Heart left ventricle (tissue), 16 donors: ENCODE results near the gene SFPQ. TPM values are rescaled to one million over a fixed set of nuclear protein-coding genes. Genes with fewer than 3 reads are reported as not detected.

Experiments used
- ATAC-seq, 4 donors: fragments of 200-7000 bp; cut with Tn5 transposase; one replicate each; pipeline ENCODE4 v1.9.1; 2020 to 2022; ENCODE audit warnings: moderate library complexity in 4 of 4, mild to moderate bottlenecking in 3 of 4, moderate number of reproducible peaks in 1 of 4
- DNase-seq, 5 donors: peaks; one replicate each; pipeline ENCODE4 v3.0.0-alpha.2; 2020
- H3K27ac ChIP-seq, 12 donors: fragments of 200-600 bp; sonication (generic) in 4 of 12; one replicate each; pipeline versions ENCODE4 v1.5.0 to v1.8.0; 2016 to 2022; ENCODE audit warnings: mild to moderate bottlenecking in 2 of 12
- H3K27me3 ChIP-seq, 9 donors: fragments of 200-600 bp; sonication (generic) in 2 of 9; one replicate each; pipeline versions ENCODE4 v1.5.1 to v1.8.0; 2016 to 2022; ENCODE audit warnings: mild to moderate bottlenecking in 3 of 9
- H3K36me3 ChIP-seq, 9 donors: fragments of 200-600 bp; sonication (generic) in 2 of 9; one replicate each; pipeline versions ENCODE4 v1.5.0 to v1.8.0; 2018 to 2022; ENCODE audit warnings: mild to moderate bottlenecking in 2 of 9
- H3K4me1 ChIP-seq, 12 donors: fragments of 200-600 bp; sonication (generic) in 4 of 12; one replicate each; pipeline versions ENCODE4 v1.5.0 to v1.8.0; 2016 to 2022; ENCODE audit warnings: mild to moderate bottlenecking in 3 of 12
- H3K4me3 ChIP-seq, 12 donors: fragments of 200-600 bp; sonication (generic) in 4 of 12; one replicate each; pipeline versions ENCODE4 v1.5.0 to v1.8.0; 2017 to 2022; ENCODE audit warnings: mild to moderate bottlenecking in 9 of 12, moderate library complexity in 4 of 12
- H3K9me3 ChIP-seq, 12 donors: fragments of 200-600 bp; sonication (generic) in 4 of 12; one replicate each; pipeline versions ENCODE4 v1.5.0 to v1.8.0; 2016 to 2022; ENCODE audit warnings: mild to moderate bottlenecking in 1 of 12
- POLR2A ChIP-seq, 2 donors: fragments of 450-650 bp; IDR thresholded peaks; one replicate each; pipeline ENCODE4 v1.6.1; 2017; ENCODE audit warnings: antibody characterized with exemption in 2 of 2, mild to moderate bottlenecking in 2 of 2, moderate library complexity in 2 of 2
- WGBS, 4 donors: extraction: QIAGEN DNeasy Blood & Tissue Kit in 2 of 4; methylation state at CpG; one replicate each; pipeline versions ENCODE4 v1.1.5 to v1.1.7; 2013 to 2018; 5-methylcytosine and 5-hydroxymethylcytosine counted together
- intact Hi-C, 10 donors: fragments of 100-400 bp; cut with DNase I; formaldehyde crosslinking; loops; one replicate each; pipeline versions ENCODE4 v1.11.1 to v1.14.2; 2022
- polyA plus RNA-seq, 2 donors: library from polyadenylated mRNA; stranded (reverse); fragments of 200-250 nt; gene quantifications; one replicate each; pipeline ENCODE4 v1.2.3, GENCODE V29; 2013
- total RNA-seq, 9 donors: library from RNA; depleted of rRNA in 2 of 9; stranded (reverse); fragments of >200 nt in 2 of 9; fragmentation: NEBNext Ultra II Directional in 3 of 9; extraction: Animal tissue kit (Norgen Biotek cat#: 25700) in 3 of 9; gene quantifications; one replicate each; pipeline versions ENCODE4 v1.1.0 to v1.2.4, GENCODE V29; 2016 to 2023
- TF ChIP-seq, protein P1 (sequence below), 12 donors: fragments of 200-600 bp; sonication (generic) in 4 of 12; IDR thresholded peaks; one replicate each; pipeline versions ENCODE4 v1.5.0 to v1.8.0; 2018 to 2022; ENCODE audit warnings: antibody characterized with exemption in 12 of 12, mild to moderate bottlenecking in 5 of 12
- donor health status: ischemic (EF 13 %, LVEDD 7.1; RV severe dilation, severe dysfunction).
- donor health status: healthy with polysubstance abuse.
- donor health status: DM: no; HTN: yes; CAD: no.
- donor health status: DM: no; HTN: no; CAD: no.
- donor health status: ischemic (EF 25% LVEDD 6.9; RV normal size, moderate dysfunction).
- donor health status: ischemic (EF 25% LVEDD 5.7; RV mildly dilated, moderate dysfunction).
- donor health status: healthy.
- donor health status: DM: yes; HTN: yes; CAD: no.
- donor health status: ischemic (EF 35%, LVEDD 5.7; RV mildly dilated, moderate dysfunction).
- donor health status: nonischemic (EF 11% LVEDD 7.7; RV severe dilation, severe dysfunction).
- donor health status: DM: yes; HTN: yes; CAD: no.
- donor health status: PGD.
- donor health status: ischemic (EF 29% LVEDD 5.4; RV normal size, mild dysfunction).
- donor health status: nonischemic (EF 23%, LVEDD 6.1; RV moderate dilation, normal function).

SFPQ gene
- total and polyA plus RNA-seq, 11 donors, result 58.6 to 114 (median 76.4) TPM

DNA sequence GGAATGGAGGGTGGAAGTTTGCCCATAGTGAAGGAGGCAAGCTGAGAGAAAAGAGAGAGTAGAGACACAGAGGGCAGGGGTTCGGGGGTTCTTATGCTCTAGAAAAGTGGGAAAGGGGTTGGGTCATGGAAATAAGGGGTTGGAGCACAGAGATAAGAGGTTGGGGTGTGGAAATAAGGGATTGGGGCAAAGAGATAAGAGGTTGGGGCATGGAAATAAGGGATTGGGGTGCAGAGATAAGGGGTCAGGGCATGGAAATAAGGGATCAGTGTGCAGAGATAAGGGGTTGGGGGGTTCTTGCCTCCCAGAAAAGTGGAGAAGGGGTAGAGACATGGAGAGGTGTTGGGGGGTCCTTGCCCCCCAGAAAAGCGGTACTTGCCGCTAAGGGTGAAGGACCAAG is 56.2 kb downstream of the SFPQ start:
- intact Hi-C loops, result no loop called here
- no peak overlapping the region for H3K27ac ChIP-seq

More for the DNA sequence above, 56.2 kb downstream of the SFPQ start:
- DNase-seq (no peak), ATAC-seq (no peak)
- Histone ChIP-seq H3K9me3 (no peaks in the 10 kb centered on the region), H3K36me3 (no peaks in the 10 kb centered on the region), H3K4me3 (no peak overlapping the region), H3K4me1 (no peaks in the 10 kb centered on the region), H3K27me3 (no peaks in the 10 kb centered on the region)
- no peak for TF ChIP-seq POLR2A (IDR thresholded peaks at IDR 0.05)
- TF ChIP-seq, protein P1, sequence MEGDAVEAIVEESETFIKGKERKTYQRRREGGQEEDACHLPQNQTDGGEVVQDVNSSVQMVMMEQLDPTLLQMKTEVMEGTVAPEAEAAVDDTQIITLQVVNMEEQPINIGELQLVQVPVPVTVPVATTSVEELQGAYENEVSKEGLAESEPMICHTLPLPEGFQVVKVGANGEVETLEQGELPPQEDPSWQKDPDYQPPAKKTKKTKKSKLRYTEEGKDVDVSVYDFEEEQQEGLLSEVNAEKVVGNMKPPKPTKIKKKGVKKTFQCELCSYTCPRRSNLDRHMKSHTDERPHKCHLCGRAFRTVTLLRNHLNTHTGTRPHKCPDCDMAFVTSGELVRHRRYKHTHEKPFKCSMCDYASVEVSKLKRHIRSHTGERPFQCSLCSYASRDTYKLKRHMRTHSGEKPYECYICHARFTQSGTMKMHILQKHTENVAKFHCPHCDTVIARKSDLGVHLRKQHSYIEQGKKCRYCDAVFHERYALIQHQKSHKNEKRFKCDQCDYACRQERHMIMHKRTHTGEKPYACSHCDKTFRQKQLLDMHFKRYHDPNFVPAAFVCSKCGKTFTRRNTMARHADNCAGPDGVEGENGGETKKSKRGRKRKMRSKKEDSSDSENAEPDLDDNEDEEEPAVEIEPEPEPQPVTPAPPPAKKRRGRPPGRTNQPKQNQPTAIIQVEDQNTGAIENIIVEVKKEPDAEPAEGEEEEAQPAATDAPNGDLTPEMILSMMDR (IDR thresholded peaks at IDR 0.05), result no peak
- WGBS, 4 donors, result 91 to 94% (median 93%) methylated on average over 3 of the region's 3 CpGs

Other genes starting within 250 kb of the SFPQ start
- 10 to 100 TPM in 4 of 9 donors, 1 to 10 TPM in 5; 4.0 to 19.9 (median 8.6) TPM for gene TMEM35B, start 207.8 kb downstream of the SFPQ start, total RNA-seq
- gene TMEM35B, start 207.8 kb downstream of the SFPQ start, polyA plus RNA-seq, result 10 to 100 TPM; 12.3 to 19.5 TPM
- 10 to 100 TPM in 7 of 9 donors, 1 to 10 TPM in 2; 6.1 to 19.7 (median 14.5) TPM for gene ZMYM6, start 161.2 kb downstream of the SFPQ start, total RNA-seq
- 10 to 100 TPM in 1 of 2 donors, 1 to 10 TPM in 1; 9.1 to 11.3 TPM for gene ZMYM6, start 161.2 kb downstream of the SFPQ start, polyA plus RNA-seq
- 1 to 10 TPM; 3.8 to 9.7 (median 7.4) TPM for gene ZMYM1, start 113.8 kb downstream of the SFPQ start, total RNA-seq
- 1 to 10 TPM; 2.0 to 3.7 TPM for gene ZMYM1, start 113.8 kb downstream of the SFPQ start, polyA plus RNA-seq
- 10 to 100 TPM; 18.8 to 44.3 (median 36.1) TPM for gene ZMYM4, start 75.6 kb upstream of the SFPQ start, total RNA-seq
- 10 to 100 TPM in 1 of 2 donors, 1 to 10 TPM in 1; 8.0 to 12.6 TPM for gene ZMYM4, start 75.6 kb upstream of the SFPQ start, polyA plus RNA-seq